ENCODE data around the gene CD83. TPM values are rescaled to one million over a fixed set of nuclear protein-coding genes. Genes with fewer than 3 reads are reported as not detected.

Gene CD83
- total and polyA plus RNA-seq, 9 of the 15 experiments (the other 6 are each of a cell fraction or from before 2014, with no cell fraction given): 2.5 to 4.1 (median 3.4) TPM

- no peaks in the 10 kb centered on the region for H3K9me1 ChIP-seq (ENCODE audit: control insufficient read depth, insufficient read depth, low read length)
- ATAC-seq: peak; percentile 44
- H3K27me3 ChIP-seq (ENCODE audit: control insufficient read depth in 2 of 2, insufficient read depth in 2 of 2, low read length in 2 of 2): no peaks in the 10 kb centered on the region
- intact Hi-C loops (cut with micrococcal nuclease) (no loop called here), in situ Hi-C loops (cut with MboI) (no loop called here)
- H3K4me1 ChIP-seq (replicated peaks in 1 of 2; ENCODE audit: control insufficient read depth in 2 of 2, insufficient read depth in 2 of 2, low read length in 2 of 2): peaks cover 16 to 27% of the 10 kb centered on the region in 2 experiments
- no peaks in the 10 kb centered on the region for H3K36me3 ChIP-seq (ENCODE audit: control insufficient read depth, insufficient read depth, low read length)
- peaks cover 15% of the 10 kb centered on the region for H3K9me3 ChIP-seq (replicated peaks; ENCODE audit: control insufficient read depth, insufficient read depth, low read depth, low read length)
- WGBS (ENCODE audit: insufficient coverage, low coverage, missing lambda C conversion rate): 9% methylated on average over 11 of the region's 11 CpGs
- ChIA-PET CTCF (ENCODE audit: low intra/inter-chr PET ratio) (no interaction called here), POLR2A (interaction anchor here (0.6 to 2.7 kb wide), 9 partner anchors 9 to 43 kb away, joined by 3 to 24 read pairs (median 5); partner anchors contain the start of gene CD83)
- DNase-seq (ENCODE audit: extremely low read depth in 1 of 4, low spot score in 3 of 4): peak; percentile 64 to 81 (median 66)
- H3K79me2 ChIP-seq (ENCODE audit: control insufficient read depth, insufficient read depth, low read length): no peaks in the 10 kb centered on the region
- peak; percentile 90 for FAIRE-seq
- peak overlapping the region; percentile 94 for H2AFZ ChIP-seq (ENCODE audit: low read depth, low read length)
- H3K9ac ChIP-seq (ENCODE audit: insufficient read depth in 1 of 2, low read depth in 2 of 2, low read length in 2 of 2): peak overlapping the region; percentile 14 to 64; a peak in 3 of 4 replicates
- no peak overlapping the region for H3K4me3 ChIP-seq
- no TSS peak for BruUV-seq (replicated peaks)
- peak overlapping the region; percentile 76 for H3K27ac ChIP-seq (ENCODE audit: extremely low read depth, low read depth, low read length)
- peak overlapping the region; percentile 78 for H3K4me2 ChIP-seq (ENCODE audit: insufficient read depth, low read length)
- H4K20me1 ChIP-seq (replicated peaks; ENCODE audit: control insufficient read depth, insufficient read depth, low read length): no peaks in the 10 kb centered on the region
- no peak for TF ChIP-seq THRB (CRISPR knock-in tag; conservative IDR thresholded peaks at IDR 0.05)
- no peak for TF ChIP-seq CBX3 (IDR thresholded peaks at IDR 0.05; ENCODE audit: borderline replicate concordance in 1 of 2, low read length in 2 of 2)
- TF ChIP-seq LEF1 (IDR thresholded peaks at IDR 0.05): peak; percentile 55
- no peak for TF ChIP-seq RBM14 (IDR thresholded peaks at IDR 0.05; ENCODE audit: borderline replicate concordance, insufficient read depth, low read depth, low read length)
- peak; percentile 62 for TF ChIP-seq CBFA2T2 (conservative IDR thresholded peaks at IDR 0.05)
- TF ChIP-seq NCOR1 (IDR thresholded peaks at IDR 0.05): peak; percentile 59
- TF ChIP-seq NFRKB (IDR thresholded peaks at IDR 0.05; ENCODE audit: low read depth): peak; percentile 19; the same call in 1 of the 2 replicates
- no peak for TF ChIP-seq TFAP4 (CRISPR knock-in tag; IDR thresholded peaks at IDR 0.05; ENCODE audit: borderline replicate concordance)
- no peak for TF ChIP-seq ID3 (CRISPR knock-in tag; IDR thresholded peaks at IDR 0.05)
- no peak for TF ChIP-seq ID3 (tag; IDR thresholded peaks at IDR 0.05)
- TF ChIP-seq GMEB1 (CRISPR knock-in tag; IDR thresholded peaks at IDR 0.05): no peak
- TF ChIP-seq CREM (IDR thresholded peaks at IDR 0.05; ENCODE audit: low read depth): 0 out of 2 replicates have a peak, but pooled peaks have one; percentile 40
- no peak for TF ChIP-seq RFX7 (CRISPR knock-in tag; IDR thresholded peaks at IDR 0.05)
- TF ChIP-seq RBBP5 (IDR thresholded peaks at IDR 0.05; ENCODE audit: borderline replicate concordance, insufficient read depth, low read length, poor library complexity, severe bottlenecking): no peak
- no peak for TF ChIP-seq SAP30 (IDR thresholded peaks at IDR 0.05; ENCODE audit: borderline replicate concordance, insufficient read depth, low read depth, low read length, poor library complexity, severe bottlenecking)
- TF ChIP-seq EP300 (IDR thresholded peaks at IDR 0.05; ENCODE audit: low read length): peak; percentile 50; the same call in 1 of the 2 replicates
Observed at GRCh38 chr6:14110001-14110818, 7.4 kb upstream of the CD83 start.

Measured in K562 (cell line).